ENCODE measurements around the gene ICAM1. TPM values are rescaled to one million over a fixed set of nuclear protein-coding genes. Genes with fewer than 3 reads are reported as not detected.

The ICAM1 gene
- total RNA-seq, 1 donor from 2014 or later, result not detected

DNA sequence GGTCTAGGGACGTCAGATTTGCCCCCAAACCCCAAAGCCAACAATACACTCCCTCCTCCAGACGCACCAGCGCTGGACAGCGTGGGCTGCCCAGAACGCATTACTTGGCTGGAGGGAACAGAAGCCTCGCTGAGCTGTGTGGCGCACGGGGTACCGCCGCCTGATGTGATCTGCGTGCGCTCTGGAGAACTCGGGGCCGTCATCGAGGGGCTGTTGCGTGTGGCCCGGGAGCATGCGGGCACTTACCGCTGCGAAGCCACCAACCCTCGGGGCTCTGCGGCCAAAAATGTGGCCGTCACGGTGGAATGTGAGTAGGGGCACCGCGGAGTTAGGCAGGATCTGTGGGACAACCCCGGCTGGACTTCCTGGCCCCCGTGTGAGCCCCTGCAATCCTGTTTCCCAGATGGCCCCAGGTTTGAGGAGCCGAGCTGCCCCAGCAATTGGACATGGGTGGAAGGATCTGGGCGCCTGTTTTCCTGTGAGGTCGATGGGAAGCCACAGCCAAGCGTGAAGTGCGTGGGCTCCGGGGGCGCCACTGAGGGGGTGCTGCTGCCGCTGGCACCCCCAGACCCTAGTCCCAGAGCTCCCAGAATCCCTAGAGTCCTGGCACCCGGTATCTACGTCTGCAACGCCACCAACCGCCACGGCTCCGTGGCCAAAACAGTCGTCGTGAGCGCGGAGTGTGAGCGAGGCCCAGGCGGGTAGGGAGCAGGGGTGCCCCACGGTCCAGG lies 22.9 kb downstream of the ICAM1 start:
- no peaks in the 10 kb centered on the region for H3K36me3 Mint-ChIP-seq (ENCODE audit: unreplicated experiment)
- H3K9me3 Mint-ChIP-seq (ENCODE audit: unreplicated experiment), result peaks cover 9% of the 10 kb centered on the region
- peaks cover 5% of the 10 kb centered on the region for H3K4me1 Mint-ChIP-seq (ENCODE audit: low read depth, unreplicated experiment)
- TF ChIP-seq, protein P1, sequence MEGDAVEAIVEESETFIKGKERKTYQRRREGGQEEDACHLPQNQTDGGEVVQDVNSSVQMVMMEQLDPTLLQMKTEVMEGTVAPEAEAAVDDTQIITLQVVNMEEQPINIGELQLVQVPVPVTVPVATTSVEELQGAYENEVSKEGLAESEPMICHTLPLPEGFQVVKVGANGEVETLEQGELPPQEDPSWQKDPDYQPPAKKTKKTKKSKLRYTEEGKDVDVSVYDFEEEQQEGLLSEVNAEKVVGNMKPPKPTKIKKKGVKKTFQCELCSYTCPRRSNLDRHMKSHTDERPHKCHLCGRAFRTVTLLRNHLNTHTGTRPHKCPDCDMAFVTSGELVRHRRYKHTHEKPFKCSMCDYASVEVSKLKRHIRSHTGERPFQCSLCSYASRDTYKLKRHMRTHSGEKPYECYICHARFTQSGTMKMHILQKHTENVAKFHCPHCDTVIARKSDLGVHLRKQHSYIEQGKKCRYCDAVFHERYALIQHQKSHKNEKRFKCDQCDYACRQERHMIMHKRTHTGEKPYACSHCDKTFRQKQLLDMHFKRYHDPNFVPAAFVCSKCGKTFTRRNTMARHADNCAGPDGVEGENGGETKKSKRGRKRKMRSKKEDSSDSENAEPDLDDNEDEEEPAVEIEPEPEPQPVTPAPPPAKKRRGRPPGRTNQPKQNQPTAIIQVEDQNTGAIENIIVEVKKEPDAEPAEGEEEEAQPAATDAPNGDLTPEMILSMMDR (IDR thresholded peaks at IDR 0.05; ENCODE audit: partially characterized antibody, unreplicated experiment), result no peak
- H3K27ac Mint-ChIP-seq (ENCODE audit: unreplicated experiment), result no peak overlapping the region
- no peak for DNase-seq
- H3K4me3 Mint-ChIP-seq (ENCODE audit: unreplicated experiment), result peak overlapping the region; percentile 84
- H3K27me3 Mint-ChIP-seq (ENCODE audit: unreplicated experiment), result peaks cover 31% of the 10 kb centered on the region

DNA sequence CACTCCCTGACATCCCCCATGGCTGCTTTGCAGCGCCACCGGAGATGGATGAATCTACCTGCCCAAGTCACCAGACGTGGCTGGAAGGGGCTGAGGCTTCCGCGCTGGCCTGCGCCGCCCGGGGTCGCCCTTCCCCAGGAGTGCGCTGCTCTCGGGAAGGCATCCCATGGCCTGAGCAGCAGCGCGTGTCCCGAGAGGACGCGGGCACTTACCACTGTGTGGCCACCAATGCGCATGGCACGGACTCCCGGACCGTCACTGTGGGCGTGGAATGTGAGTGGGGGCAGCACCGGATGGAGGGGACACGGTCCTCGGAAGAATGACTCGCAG lies 23.4 kb downstream of the ICAM1 start:
- TF ChIP-seq, protein P1 (IDR thresholded peaks at IDR 0.05; ENCODE audit: partially characterized antibody, unreplicated experiment), result no peak
- H3K4me3 Mint-ChIP-seq (ENCODE audit: unreplicated experiment), result no peak overlapping the region
- H3K36me3 Mint-ChIP-seq (ENCODE audit: unreplicated experiment), result no peaks in the 10 kb centered on the region
- H3K4me1 Mint-ChIP-seq (ENCODE audit: low read depth, unreplicated experiment), result peaks cover 5% of the 10 kb centered on the region
- peaks cover 29% of the 10 kb centered on the region for H3K27me3 Mint-ChIP-seq (ENCODE audit: unreplicated experiment)
- H3K27ac Mint-ChIP-seq (ENCODE audit: unreplicated experiment), result no peak overlapping the region
- H3K9me3 Mint-ChIP-seq (ENCODE audit: unreplicated experiment), result peaks cover 9% of the 10 kb centered on the region
- DNase-seq, result peak; percentile 43

DNA sequence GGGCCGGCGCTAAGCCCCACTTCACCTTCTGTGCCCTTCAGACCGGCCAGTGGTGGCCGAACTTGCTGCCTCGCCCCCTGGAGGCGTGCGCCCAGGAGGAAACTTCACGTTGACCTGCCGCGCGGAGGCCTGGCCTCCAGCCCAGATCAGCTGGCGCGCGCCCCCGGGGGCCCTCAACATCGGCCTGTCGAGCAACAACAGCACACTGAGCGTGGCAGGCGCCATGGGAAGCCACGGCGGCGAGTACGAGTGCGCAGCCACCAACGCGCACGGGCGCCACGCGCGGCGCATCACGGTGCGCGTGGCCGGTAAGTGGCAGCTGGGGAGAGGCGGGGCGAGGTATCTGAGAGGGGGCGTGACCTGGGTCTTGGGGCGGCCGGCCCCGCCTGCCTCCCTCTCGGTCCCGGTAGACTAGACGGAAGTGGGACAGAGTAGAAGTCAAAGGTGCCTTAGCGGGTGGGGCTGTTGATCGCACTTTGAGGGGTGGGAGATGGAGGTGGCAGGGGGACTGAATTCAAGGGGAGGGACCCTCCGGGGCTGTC lies 24.5 kb downstream of the ICAM1 start:
- TF ChIP-seq, protein P1 (IDR thresholded peaks at IDR 0.05; ENCODE audit: partially characterized antibody, unreplicated experiment), result no peak
- H3K4me3 Mint-ChIP-seq (ENCODE audit: unreplicated experiment), result peak overlapping the region; percentile 72
- H3K36me3 Mint-ChIP-seq (ENCODE audit: unreplicated experiment), result no peaks in the 10 kb centered on the region
- peak; percentile 39 for DNase-seq
- peak overlapping the region; percentile 5 for H3K27ac Mint-ChIP-seq (ENCODE audit: unreplicated experiment)
- H3K4me1 Mint-ChIP-seq (ENCODE audit: low read depth, unreplicated experiment), result peaks cover 6% of the 10 kb centered on the region
- H3K9me3 Mint-ChIP-seq (ENCODE audit: unreplicated experiment), result peaks cover 9% of the 10 kb centered on the region
- H3K27me3 Mint-ChIP-seq (ENCODE audit: unreplicated experiment), result peaks cover 26% of the 10 kb centered on the region

DNA sequence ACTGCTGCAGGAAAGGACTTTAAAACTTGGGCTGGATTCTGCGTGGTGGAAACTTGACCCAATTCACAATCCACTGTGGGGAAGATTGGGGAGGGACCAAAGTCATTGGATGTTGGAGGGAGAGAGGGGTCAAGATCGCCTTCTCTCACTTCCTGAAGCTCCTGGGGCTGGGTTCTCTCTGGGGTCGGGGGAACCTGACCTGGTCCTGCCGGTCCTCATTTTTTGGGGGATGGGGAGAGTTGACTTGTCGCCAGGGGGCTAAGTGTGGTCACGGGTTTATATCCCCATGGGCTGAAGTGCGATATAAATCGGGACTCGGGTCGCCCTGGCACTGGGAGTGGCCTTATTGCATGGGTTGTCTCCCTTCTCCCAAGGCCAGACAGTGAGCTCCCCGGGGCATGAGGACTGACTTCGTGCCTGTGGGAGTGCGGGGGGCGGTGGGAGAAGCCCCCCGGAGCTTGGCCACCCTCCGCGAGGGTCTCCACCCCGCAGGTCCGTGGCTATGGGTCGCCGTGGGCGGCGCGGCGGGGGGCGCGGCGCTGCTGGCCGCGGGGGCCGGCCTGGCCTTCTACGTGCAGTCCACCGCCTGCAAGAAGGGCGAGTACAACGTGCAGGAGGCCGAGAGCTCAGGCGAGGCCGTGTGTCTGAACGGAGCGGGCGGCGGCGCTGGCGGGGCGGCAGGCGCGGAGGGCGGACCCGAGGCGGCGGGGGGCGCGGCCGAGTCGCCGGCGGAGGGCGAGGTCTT lies 25.1 kb downstream of the ICAM1 start:
- Mint-ChIP-seq H3K27ac (ENCODE audit: unreplicated experiment) (peak overlapping the region; percentile 5), H3K27me3 (ENCODE audit: unreplicated experiment) (peaks cover 24% of the 10 kb centered on the region), H3K36me3 (ENCODE audit: unreplicated experiment) (no peaks in the 10 kb centered on the region), H3K4me3 (ENCODE audit: unreplicated experiment) (peak overlapping the region; percentile 72), H3K4me1 (ENCODE audit: low read depth, unreplicated experiment) (peaks cover 5% of the 10 kb centered on the region), H3K9me3 (ENCODE audit: unreplicated experiment) (peaks cover 9% of the 10 kb centered on the region)
- TF ChIP-seq, protein P1 (IDR thresholded peaks at IDR 0.05; ENCODE audit: partially characterized antibody, unreplicated experiment), result no peak
- peak; percentile 75 for DNase-seq
